Hematopoietic multipotent progenitor cell treated with erythropoietin and hydrocortisone succinate and interleukin-3 and kit ligand, for 8 days (in vitro differentiated cells): ENCODE data around the gene SPINK9.
"Not testable (repeated sequence)": the region's sequence is repeated elsewhere in the genome, so short reads cannot be mapped to it uniquely, and the experiment has no call there.

ENCODE experiments used
- DNase-seq: peaks from one replicate; pipeline ENCODE4 v3.0.0-alpha.2; 2015

The SPINK9 gene

DNA sequence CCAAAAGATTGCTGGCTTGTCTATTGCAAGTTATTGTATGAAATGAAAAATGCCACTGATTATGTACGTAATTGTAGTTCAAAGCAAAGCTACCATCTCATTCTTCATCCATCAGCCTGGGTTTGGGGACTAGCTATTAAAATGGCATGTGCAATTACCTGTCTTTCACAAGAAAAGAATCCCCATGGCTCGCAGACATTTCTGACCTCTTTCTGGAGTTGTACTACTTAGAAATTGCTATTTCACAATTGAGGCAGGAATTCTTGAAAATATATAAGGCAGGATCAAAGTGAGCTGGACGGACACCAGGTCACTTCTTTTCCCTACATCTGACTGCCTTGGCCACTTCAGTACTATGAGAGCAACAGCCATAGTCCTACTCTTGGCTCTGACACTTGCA lies at the start of gene SPINK9:
TSS of gene SPINK9 (plus strand) at position 301 of the 400 bp plus-strand sequence. CDS start at position 356, 55 bp downstream.
- DNase-seq: no peak

DNA sequence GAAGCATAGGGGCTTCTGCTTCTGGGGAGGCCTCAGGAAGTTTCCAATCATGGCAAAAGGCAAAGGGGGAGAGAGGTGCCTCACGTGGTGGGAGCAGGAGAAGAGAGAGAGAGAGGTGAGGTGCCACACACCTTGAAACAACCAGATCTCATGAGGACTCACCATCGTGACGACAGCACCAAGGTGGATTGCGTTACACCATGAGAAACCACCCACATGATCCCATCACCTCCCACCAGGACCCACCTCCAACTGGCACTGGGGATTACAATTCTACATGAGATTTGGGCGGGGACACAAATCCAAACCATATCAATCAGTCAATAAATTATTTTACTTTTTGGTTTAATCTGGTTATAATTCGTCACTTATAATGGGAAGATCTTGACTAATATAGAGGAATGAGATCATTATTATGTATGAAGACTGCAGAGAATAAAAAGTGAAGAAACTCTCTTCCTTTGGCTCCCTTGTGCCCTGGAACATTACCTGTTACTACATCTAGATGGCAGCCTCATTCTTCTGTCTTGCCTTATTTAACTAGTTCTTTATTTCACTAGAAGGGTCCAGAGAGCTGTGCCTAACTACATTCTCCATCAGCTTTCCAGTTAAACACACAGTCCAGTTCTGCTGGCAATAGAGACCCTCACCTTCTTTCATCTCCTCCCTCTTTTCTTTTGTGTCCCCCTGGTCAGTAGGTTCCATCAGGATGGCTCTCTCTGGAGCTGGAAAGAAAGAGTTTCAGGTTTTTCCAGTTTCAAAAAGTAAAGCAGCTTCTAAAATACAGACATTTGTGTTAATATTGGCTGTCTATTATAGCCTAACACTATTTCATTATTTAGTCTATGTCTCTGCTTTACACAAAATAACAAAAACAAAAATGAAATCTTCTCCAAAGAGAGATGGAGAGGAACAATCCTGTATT lies 44.8 kb upstream of the SPINK9 start:
- peak; percentile 38 for DNase-seq

DNA sequence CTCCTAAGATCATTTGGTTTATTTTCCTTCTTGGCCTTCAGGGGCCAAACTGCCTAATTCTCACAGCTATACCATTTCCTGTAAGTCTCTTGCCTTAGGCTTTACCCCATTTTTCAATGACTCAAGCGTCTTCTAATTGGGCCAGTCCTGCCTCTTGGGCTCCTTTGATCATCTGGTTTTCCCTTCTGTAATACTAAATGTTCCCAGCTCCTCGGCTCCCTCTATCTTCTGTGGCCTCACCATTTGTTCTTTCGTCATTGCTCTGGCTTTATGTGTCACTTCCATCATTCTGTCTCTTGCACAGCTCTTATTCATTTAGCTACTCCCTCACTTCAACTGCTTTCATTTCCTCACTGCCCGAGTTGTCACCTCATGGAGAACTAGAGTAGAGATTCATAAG lies 37.6 kb upstream of the SPINK9 start:
- no peak for DNase-seq

GRCh38 chr5:148306446-148306845 lies 28.9 kb upstream of the SPINK9 start:
- no peak for DNase-seq

DNA sequence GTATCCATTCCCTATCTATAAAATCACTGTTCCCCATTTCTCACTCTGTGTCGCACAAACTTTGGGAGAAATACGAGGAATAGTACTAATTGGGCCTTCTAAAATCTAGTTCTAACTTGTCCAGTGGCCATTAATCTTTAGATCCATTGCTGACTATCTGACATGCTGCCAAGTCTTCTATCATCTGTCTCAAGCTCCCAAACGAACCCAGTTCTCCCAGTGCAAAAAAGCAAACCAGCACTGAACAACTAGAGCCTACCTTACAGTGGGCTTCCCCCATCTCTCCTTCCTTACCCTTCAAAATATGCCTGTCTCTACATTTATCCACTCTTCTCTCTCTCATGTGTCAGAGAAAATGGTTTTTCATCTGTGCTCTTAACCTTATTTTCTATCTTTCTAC lies 26.3 kb upstream of the SPINK9 start:
- no peak for DNase-seq

DNA sequence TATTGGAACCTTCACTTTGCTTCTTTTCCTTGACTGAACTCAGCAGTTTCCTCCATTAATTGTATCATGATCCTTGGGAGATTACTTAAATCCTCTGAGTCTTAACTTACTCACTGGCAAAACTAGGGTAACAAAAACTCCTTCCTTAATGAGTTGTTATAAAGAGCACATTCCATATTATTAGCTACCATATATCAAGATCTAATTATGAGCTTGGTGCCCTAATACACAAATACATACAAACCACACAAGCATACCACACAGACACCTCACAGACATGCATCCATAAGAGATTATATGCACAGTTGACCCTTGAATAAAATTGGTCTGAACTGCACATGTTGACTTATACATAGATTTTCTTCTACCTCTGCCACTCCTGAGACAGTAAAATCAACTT lies 25.6 kb upstream of the SPINK9 start:
- DNase-seq: no peak

DNA sequence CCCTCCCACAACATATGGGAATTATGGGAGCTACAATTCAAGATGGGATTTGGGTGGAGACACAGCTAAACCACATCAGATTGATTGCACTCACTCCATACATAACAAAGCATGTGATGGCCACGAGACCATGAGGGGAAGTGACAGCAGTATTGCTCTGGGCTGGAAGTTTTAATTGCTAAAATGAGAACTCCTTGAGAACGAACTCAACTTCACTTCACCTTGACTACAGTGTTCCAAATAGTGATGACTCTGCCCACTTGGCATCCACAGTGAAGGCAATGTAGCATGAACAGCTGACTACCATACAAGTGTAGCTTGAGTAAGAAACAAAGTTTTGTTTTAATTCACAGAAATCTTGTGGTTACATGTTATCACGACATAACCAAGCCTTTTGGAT lies 23.9 kb upstream of the SPINK9 start:
- DNase-seq: no peak

DNA sequence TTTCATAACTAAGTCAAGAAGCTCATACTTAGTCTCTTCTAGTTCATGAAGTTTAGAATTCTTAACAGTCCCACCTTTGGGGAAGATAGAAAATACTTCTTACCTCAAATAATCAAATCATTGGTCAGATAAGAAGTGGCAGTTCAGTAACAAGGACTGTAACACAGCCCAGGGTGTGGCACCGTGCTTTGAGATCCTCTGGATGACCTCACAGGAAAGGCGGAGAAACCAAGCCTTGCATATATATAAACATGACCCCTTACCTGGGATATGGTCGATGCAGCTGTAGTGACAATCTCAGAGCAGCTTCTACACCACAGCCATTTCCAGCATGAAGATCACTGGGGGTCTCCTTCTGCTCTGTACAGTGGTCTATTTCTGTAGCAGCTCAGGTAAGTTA lies 23.2 kb upstream of the SPINK9 start, which contains the start of gene SPINK7:
TSS of gene SPINK7 (plus strand) at position 271 of the 400 bp plus-strand sequence. CDS start at position 332, 61 bp downstream.
- no peak for DNase-seq

- peak; percentile 3 for DNase-seq
Measured at GRCh38 chr5:148314187-148314586, 21.2 kb upstream of the SPINK9 start.

DNA sequence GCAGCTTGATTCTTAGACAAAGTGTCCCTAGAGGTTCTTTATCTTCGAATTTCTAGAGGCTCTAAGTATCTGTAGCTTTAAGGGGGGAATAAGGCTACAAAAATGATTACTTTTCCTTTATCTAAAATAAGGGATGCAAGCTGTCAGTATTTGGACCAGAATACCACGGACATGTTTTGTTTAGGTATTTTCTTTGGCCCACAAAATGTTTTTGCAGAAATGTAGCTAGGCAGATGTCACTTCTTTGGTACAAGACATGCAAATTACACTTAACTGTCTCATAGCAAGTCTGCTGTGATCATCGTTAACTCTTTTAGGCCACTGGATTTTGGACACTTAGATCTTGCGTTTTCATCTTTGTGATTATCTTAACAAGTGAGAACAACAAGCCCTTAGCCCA lies 20.6 kb upstream of the SPINK9 start:
- no peak for DNase-seq

- not testable (repeated sequence) for DNase-seq
Measured at GRCh38 chr5:148320011-148320963, 15.1 kb upstream of the SPINK9 start.

DNA sequence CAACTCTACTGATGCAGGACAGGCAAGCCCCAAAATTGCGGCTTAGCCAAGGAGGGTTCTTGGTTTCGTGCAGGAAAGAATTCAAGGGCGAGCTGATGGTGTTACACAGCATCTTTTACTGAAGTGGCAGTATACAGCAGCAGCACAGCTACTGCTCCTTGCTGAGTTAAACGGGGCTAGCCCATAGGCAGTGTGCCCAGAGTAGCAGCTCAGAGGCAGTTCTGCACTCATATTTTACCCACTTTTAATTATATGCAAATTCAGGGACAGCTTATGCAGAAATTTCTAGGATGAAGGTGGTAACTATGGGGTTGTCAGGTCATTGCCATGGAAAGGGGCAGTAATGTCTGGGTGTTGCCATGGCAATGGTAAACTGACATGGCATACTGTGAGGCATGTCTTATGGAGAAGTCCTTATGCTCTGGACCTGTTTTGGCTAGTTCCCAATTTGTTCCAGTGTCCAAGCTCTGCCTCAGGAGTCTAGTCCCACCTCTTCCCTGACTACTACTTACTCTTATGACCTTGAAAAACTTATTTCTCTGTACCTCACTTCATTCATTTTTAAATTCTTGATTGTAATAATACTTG lies 2.0 kb upstream of the SPINK9 start:
- no peak for DNase-seq

DNA sequence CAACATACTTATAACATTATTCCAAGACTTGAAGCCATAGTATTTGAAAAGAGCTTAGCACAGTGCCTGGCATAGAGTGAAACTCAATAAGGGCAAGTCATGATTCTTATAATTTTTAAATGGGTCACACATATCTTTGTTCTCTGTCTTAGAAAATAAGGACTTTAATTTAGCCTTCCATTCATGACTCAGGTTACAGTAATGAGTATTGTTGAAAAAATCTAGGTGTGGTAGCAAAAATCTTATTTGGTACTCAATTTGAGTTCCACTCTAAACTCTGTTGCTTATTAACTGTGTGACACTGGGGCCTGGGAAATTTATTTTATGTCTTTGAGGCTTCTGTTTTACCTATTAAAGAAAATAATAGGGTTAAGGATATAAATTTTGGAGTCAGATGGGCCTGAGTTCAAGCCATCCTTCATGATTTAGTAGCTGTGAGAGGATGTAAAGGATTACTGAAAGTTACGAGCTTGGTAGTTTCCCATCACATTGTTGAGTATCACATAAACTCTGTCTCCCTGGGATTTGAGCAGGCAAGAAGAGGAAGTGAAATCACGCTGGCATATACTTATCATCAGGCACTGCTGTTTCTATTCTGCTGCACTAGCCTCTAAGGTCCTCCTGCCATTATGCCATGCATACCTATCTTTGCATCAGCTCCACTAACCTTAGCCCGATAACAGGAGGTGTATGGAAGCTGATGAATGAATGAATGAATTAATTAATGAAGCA lies 1.5 kb downstream of the SPINK9 start:
- no peak for DNase-seq

- DNase-seq: no peak
Measured at GRCh38 chr5:148342371-148343045, 7.1 kb downstream of the SPINK9 start.

GRCh38 chr5:148343046-148343407 lies 7.7 kb downstream of the SPINK9 start:
- peak; percentile 64 for DNase-seq

DNA sequence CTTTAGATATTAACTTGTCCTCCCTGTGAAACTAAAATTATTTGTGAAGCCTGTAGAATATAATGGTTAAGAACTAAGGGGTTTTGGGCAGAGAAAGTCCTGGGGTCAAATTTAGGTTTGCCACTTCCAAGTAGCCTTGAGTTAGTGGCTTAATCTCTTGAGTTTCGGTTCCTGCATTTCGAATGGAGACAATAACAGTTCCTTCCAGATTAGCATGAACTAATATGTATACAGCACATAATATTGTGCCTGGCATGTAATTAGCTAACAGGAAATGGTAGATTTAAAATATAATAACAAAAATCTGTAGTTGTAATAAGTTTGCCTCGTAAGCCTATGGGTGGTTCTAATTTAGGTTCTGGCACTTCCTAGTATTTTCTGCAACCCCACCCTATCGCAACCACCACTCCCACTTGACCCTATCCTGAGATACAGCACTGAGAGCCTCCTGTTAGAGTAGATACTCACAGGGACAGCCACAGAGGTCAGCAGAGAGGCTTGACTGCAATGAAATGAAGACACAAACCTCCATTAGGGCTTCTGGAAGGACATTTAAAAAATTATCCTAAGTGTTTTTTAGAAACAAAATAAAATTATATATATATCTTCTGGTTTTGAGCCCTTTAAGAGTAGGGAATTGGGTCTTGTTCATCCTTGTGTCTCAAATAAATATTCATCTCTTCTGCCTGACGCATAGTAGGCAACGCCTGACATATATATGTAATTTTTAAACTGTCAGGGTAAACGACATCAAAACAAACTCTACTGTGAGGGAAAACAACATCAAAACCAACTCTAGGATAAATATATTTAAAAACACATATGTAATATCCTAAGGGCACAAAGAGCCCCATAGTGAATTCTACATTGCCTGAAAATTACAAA lies 8.5 kb downstream of the SPINK9 start:
- DNase-seq: peak; percentile 84

GRCh38 chr5:148347706-148348105 lies 12.3 kb downstream of the SPINK9 start:
- DNase-seq: no peak

- DNase-seq: no peak
Measured at GRCh38 chr5:148352696-148353095, 17.3 kb downstream of the SPINK9 start.

DNA sequence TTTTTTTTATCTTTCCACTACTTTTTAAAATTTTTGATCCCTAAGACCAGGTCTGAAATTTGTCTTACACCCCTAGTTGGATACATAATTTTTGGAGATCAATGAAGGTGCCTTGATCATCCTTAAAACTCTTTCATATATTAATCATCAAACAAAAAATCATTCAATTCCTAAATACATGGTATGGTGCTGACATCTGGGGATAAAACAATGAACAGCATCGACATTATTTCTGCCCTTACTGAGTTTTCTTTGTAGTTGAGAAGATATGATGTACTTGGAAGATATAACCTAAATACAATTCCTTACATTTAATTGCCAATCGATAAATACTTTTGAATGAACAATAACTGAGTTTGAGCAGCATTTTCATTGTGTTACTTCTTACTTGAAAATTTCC lies 18.3 kb downstream of the SPINK9 start:
- DNase-seq: no peak

DNA sequence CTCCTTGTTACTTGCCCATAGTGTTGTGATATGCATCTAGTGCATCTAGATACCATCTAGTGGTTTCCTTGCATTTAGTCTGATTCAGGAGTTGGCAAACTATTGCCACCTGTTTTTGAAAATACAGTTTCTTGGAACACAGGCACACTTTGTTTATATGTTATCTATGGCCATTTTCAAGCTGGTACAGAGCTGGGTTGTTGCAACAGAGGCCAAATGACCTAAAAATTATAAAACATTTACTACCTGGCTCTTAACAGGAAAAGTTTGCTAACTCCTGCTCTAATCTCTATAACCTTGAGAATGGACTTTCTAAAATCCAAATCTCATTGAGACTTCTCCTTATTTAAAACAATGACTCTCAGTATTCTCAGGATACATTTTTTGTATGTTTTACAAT lies 29.0 kb downstream of the SPINK9 start:
- DNase-seq: no peak

- DNase-seq: no peak
Measured at GRCh38 chr5:148368299-148368698, 32.9 kb downstream of the SPINK9 start.
